Activated gamma-delta T cell treated with Interleukin-2 at 50 U/mL for 16 hours (primary cell): ENCODE measurements around the gene PHF24.
"Not testable (repeated sequence)": the region's sequence is repeated elsewhere in the genome, so short reads cannot be mapped to it uniquely, and the experiment has no call there.

ENCODE experiments used
- DNase-seq: peaks from one replicate; pipeline ENCODE4 v3.0.0-alpha.2; 2020

The PHF24 gene

DNA sequence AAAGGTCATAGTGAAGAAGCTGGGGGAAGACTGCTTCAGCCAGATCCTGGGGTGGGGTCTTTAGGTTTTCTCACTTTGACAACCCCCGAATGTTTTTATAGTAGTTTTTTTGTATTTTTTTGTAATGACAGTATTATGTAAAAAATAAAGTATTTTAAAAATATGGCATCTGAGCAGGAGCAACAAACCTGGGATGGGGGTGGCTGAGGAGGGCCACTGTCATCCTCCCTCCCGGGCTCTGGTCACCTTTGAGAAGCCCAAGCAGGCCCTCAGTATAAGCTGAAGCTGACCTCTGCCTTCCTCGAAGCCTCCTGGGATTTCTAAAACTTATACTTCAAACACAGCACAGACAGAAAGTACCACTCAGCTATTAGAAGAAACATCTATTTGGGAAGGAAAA is 40.2 kb downstream of the PHF24 start:
- DNase-seq = no peak

DNA sequence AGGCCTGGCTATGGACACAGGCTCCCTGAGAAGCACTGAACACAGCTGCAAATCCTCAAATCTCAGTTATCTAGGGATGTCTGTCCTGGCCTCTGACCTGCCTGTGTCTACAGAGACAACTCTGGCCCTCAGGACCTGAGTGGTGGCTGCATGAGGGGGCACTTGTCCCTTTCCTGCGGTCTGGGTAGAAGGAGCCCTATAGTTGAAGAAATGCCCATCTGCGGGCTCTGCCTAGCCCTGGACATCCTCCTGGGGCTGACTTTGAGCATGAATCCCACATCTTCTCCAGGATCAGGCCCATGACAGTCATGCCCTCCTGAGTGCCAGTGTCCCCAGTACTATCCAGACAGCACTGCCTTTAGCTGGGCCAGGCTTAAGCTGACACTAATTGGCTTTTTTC is 41.5 kb downstream of the PHF24 start:
- DNase-seq = no peak

DNA sequence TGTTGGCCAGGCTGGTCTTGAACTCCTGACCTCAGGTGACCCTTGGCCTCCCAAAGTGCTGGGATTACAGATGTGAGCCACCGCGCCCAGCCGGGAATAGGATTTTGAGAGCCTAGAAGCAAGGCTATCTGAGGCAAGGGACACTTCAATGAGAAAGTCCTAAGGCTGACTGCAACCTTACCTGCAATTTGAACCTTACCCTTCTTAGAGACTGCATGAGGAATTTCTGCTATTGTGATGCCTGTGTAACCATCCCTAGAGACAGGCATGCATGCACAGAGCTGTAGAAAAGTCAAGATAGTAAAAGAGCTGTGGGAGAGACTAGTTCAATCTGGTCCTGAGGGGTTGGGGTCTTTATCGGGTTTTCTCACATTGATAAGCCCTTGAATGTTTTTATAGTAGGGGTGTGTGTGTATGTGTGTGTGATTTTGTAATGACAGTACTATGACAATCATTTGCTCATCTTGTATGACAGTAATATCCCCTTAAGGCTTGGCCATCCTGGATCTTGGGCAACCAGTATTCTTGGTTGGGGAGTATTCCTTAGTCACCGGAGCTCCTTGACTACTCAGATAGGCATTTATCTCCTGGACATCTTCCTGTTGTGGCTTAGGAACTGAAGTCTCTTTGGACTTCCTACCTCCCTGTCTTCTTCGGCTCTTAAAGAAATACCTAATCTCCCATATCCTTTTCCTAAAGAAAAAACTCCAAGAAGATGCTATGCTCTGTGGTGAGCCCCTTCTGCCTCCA is 42.6 kb downstream of the PHF24 start:
- DNase-seq = no peak

DNA sequence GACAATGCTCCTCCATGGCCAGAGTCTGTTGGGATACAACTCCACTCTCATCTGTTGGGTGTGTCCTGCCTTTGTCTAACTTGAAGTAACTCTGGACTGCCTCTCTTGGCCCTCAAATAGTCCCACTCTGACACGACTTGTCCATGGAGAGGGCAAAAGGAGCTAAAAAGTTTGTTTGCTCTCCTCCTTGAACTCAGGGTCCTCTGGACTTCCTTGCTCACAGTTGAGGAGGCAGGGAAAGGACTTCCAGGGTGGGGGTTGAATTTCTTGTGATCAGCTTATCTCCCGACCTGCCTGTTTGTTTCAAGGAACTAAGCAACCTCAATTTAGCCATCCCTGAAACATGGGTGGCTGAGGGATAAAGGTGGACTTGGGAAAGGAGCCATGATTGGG is 43.2 kb downstream of the PHF24 start:
- no peak for DNase-seq

DNA sequence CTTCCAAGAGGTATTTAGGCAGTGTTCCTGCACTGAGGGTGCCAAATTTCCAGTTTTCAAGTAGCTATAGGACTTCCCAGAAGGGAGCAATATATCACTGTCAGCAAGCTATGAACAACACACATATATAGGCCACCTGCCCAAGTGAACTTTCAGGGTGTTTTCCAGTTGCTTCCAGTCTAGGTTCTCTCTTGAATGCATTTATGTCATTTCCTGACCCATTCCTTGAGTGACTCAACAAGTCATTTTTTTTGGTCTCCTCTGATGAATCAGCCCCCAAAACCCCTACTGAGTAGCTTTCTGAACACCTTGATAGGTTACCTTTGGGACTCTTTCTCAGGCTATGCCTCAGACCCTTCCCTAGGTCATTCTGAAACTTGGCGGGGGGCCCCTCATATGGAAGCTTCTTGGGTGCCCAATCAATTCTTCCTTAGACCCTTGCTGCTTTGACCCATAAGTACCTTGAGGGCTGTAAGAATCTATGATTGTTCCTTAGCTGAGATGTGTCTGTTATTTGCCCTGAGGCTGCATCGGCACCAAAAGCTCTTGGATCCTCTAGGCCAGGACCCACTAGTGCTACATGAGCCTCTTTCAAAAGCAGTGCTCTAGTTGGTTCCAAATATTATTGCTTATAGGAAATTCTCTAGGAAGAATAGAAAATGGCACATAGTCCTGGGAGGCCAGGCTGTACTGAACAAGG is 43.9 kb downstream of the PHF24 start:
- no peak for DNase-seq

DNA sequence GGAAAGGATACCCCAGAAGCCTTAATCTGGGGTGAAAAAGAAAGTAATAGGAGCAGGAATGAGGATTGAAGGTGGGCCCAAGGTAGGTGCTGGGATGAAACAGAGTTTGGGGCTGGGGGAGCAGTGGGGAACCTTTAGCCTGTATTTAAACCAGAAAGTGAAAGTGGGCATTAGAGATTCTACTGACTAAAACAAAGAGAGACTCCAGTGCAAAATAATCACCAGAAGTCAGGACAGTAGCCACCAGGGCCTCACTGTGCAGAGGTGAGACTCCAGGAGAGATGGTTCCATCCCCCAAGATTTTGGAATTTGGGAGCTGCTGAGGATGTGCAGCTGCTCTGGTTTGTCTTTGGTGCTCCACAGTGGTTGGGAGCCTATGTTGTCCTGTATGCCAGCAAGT is 44.5 kb downstream of the PHF24 start:
- no peak for DNase-seq

DNA sequence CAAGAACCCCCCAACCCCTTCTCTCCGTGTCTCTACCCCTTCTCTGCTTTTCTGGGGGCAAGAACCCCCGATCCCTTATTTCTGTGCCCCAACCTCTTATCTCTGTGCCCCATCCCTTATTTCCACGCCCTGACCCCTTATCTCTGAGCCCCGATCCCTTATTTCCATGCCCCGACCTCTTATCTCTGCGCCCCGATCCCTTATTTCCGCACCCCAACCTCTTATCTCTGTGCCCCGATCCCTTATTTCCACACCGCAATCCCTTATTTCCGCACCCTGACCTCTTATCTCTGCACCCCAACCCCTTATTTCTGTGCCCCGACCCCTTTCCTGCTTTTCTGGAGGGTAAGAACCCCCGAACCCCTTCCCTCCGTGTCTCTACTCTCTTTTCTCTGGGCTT is 46.2 kb downstream of the PHF24 start:
- not testable (repeated sequence) for DNase-seq

GRCh38 chr9:35010351-35010958 is 52.4 kb downstream of the PHF24 start:
- no peak for DNase-seq

DNA sequence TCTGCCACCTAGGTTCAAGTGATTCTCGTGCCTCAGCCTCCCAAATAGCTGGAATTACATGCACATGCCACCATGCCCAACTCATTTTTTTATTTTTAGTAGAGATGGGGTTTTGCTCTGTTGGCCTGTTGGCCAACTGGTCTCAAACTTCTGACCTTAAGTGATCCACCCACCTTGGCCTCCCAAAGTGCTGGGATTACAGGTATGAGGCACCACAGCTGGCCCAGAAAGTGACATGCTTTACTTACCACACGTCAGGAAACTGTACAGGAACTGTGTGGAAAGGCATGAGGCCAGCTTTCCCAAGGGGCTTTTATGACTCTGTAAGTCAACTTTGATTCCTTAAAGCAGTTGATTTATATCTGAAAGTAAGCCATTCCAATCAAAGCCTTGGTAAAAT is 56.4 kb downstream of the PHF24 start:
- no peak for DNase-seq

- not testable (repeated sequence) for DNase-seq
Observed at GRCh38 chr9:35023443-35023842, 65.4 kb downstream of the PHF24 start.

- DNase-seq = no peak
Observed at GRCh38 chr9:35026671-35027070, 68.6 kb downstream of the PHF24 start.

DNA sequence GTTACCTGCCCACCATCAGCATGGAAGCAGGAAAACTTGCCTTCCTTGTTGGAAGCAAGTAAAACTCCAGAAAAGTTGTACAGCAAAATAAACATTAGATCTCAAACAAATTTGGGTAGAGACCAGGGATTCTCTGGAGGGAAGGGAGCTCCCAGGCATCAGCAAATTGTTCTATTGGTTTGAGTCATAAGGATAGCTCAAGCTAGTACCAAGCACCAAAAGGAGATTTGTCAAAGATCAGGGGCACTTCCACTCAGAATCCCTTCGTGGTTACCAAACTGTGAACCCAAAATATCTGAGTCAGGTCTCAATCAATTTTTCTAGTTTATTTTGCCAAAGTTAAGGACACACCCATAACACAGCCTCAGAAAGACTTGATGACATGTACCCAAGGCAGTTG is 69.3 kb downstream of the PHF24 start:
- DNase-seq = no peak

DNA sequence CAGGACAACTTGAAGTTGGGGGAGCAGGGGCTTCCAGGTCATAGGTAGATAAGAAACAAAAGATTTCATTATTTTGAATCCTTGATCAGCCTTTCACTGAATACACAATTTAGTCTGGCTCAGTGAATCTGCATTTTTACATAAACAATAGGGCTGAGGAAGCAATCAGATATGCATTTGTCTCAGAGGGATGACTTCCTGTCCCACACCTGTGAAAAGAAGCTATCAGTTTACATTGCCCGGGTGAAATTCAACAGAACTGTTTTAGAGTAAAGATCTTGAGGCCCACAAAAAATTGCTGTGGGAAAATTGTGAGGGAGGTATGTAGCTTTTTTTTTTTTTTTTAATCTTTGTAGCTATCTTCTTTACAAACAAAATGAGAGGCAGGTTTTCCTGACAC is 69.8 kb downstream of the PHF24 start:
- no peak for DNase-seq

DNA sequence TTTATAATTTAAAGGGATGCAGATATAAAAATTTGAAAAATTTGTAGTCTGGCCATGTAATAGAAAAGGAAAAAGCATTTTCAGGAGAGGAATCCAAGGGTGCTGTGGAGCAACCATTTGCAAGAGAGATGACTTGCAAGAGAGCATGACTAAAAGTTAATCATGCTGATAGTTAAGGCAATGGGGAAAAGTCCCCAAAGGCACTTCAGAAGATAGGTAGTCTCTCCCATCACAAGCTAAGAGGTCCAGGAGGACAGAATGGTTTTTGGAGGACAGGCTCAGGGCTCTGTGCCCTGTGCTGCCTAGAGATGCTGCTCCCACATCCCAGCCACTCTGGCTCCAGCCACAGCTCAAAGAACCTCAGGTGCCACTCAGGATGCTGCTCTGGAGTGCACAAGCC is 70.3 kb downstream of the PHF24 start:
- no peak for DNase-seq

DNA sequence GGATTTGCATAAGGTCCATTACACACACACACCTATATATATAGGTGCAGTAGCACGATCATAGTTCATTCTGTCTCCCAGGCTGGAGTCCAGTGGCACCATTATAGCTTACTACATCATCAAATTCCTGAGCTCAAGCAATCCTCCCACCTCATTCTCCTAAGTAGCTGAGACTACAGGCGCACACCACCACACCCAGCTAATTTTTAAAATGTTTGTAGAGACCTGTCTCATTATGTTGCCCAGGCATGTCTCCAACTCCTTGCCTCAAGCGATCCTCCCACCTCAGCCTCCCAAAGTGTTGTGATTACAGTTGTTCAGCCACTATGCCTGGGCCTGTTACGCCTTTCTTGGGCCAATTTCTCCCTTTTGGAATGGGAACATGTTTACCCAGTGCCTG is 71.2 kb downstream of the PHF24 start:
- DNase-seq = no peak

GRCh38 chr9:35029852-35030251 is 71.8 kb downstream of the PHF24 start:
- no peak for DNase-seq
